ENCODE results near the gene GOPC. TPM values are rescaled to one million over a fixed set of nuclear protein-coding genes. Genes with fewer than 3 reads are reported as not detected.
"Not testable (repeated sequence)": the region's sequence is repeated elsewhere in the genome, so short reads cannot be mapped to it uniquely, and the experiment has no call there.

The GOPC gene
- total RNA-seq, 1 donor from 2014 or later = 27.3 TPM

GRCh38 chr6:117518870-117519269 is 83.4 kb downstream of the GOPC start:
- no peak for DNase-seq (ENCODE audit: extremely low read depth, low read depth, low spot score)

- not testable (repeated sequence) for DNase-seq (ENCODE audit: extremely low read depth, low read depth, low spot score)
These were observed 84.3 kb downstream of the GOPC start for GRCh38 chr6:117517995-117518394.

- no peak for DNase-seq (ENCODE audit: extremely low read depth, low read depth, low spot score)
These were observed 87.0 kb downstream of the GOPC start for GRCh38 chr6:117515326-117515725.

- DNase-seq (ENCODE audit: extremely low read depth, low read depth, low spot score) = no peak
These were observed 87.7 kb downstream of the GOPC start for GRCh38 chr6:117514655-117515054.

GRCh38 chr6:117513778-117514365 is 88.4 kb downstream of the GOPC start:
- DNase-seq (ENCODE audit: extremely low read depth, low read depth, low spot score) = no peak

- DNase-seq (ENCODE audit: extremely low read depth, low read depth, low spot score) = no peak
These were observed 89.2 kb downstream of the GOPC start for GRCh38 chr6:117512987-117513573.

GRCh38 chr6:117512056-117512828 is 90.1 kb downstream of the GOPC start:
- no peak for DNase-seq (ENCODE audit: extremely low read depth, low read depth, low spot score)

Other genes with a start within 250 kb of the GOPC start
- 0.06 TPM in 1 of 2 replicates, not detected in the other for gene ROS1, start 176.6 kb downstream of the GOPC start, total RNA-seq
- gene DCBLD1, start 119.8 kb downstream of the GOPC start, total RNA-seq = 33.9 and 38.6 TPM in 2 replicates
- 18.9 and 24.3 TPM in 2 replicates for gene NUS1, start 73.0 kb upstream of the GOPC start, total RNA-seq

All from glomerular endothelial cell (primary cell).